GM21723 (cell line): ENCODE measurements around the gene LZTR1.
"Not testable (repeated sequence)": the region's sequence is repeated elsewhere in the genome, so short reads cannot be mapped to it uniquely, and the experiment has no call there.

ENCODE experiments used
- ATAC-seq: cut with Tn5 transposase; IDR thresholded peaks from one replicate; pipeline ENCODE4 v1.9.1; 2021; ENCODE audit warnings: mild to moderate bottlenecking, moderate library complexity; ENCODE audit not compliant: unreplicated experiment

Gene LZTR1

GRCh38 chr22:21030621-21031544 lies 48.8 kb downstream of the LZTR1 start:
- ATAC-seq: no peak

DNA sequence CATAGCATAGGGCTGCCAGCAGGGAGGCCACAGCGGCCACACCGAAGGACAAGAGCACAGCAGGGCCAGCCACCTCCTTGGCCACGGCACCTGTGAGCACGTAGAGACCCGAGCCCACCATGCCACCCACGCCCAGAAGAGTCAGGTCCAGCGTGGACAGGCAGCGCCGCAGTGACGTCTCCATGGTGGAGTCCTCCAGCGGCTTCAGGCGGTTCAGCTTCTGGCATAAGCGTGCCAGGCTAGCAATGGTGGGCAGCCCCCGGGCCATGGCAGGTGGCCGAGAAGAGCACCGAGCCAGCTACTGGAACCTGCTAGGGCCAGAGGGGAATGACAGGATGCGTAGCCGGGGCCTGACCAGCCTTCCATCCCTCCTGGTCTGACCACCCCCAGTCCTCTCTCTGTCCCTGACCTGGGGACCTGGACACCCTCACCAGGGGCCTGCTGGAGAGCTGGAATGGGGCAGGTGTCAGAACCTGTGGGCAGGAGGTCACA lies 49.5 kb downstream of the LZTR1 start:
- no peak for ATAC-seq

DNA sequence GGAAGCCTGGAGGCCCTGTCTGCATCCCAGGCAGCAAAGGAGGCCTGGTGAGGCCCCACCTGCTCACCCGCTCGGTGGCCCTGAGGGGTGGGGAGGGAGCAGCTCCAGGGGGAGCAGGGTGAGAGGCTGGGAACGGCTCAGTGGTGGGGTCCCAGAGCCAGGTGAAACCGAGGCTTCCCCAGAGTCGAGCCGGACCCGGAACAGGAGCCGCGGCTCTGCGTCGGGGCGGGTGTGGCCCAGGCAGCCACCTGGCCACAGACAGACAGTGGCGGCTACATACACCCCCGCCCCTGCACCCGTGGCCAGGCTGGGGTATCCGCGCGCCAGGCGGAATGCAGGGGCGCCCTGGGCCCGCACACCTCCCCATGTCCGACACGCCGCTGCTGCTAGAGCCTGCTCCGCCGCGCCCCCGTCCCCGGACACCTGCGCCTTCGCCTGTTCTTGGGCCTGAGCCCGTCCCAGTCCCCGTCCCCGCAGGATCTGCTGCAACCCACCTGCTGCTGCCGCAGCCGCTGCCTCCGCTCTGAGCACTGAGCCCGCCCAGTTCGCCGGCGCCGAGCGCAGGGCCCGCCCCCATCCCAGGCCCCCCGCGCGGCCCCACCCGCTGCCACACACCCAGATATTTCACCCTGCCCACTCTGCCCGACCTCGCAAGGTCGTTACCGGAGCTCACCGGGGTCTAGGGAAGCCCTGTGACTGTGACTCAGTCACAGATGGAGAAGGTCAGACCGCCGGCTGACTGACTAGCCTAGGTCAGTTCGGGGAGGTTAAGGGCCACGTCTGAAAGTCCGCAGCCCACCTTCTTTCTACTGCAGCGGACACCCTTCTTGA lies 50.2 kb downstream of the LZTR1 start, which contains the start of gene SLC7A4:
Gene SLC7A4, minus strand, starts transcription at position 525 of the 831 bp plus-strand sequence. CDS start 749 bp downstream, outside the sequence.
- ATAC-seq: no peak

GRCh38 chr22:21032868-21033688 lies 51.0 kb downstream of the LZTR1 start:
- no peak for ATAC-seq

DNA sequence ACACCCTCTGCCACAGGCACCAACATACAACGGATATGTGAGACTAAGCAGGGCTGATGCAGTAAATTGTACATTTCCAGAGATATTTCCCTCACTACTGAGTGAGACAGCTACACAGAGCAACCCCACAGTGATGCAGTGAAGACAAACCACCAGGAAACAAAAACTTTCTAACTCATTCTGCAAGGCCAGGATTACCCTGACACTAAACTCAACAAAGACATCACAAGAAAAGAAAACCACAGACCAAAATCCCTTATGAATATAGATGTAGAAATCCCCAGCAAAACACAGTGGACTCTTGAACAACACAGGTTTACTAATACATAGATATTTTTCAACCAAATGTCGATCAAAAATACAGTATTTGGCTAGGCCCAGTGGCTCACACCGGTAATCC lies 51.8 kb downstream of the LZTR1 start:
- no peak for ATAC-seq

DNA sequence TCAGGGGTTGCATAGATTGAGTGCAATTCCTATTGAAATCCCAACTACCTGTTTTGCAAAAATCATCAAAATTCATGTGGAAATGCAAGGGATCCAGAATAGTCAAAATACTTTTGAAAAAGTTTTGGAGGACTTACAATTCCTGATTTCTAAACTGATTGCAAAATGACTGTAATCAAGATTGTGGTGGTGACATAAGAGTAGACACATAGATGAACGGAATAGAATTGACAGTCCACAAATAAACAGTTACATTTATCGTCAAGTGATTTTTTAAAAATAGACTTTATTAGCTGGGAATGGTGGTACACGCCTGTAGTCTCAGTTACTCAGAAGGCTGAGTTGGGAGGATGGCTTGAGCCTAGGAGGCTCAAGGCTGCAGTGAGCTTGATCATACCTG lies 52.9 kb downstream of the LZTR1 start:
- no peak for ATAC-seq

- no peak for ATAC-seq
Observed at GRCh38 chr22:21038405-21038804, 56.3 kb downstream of the LZTR1 start.

GRCh38 chr22:21039158-21039557 lies 57.1 kb downstream of the LZTR1 start:
- ATAC-seq: not testable (repeated sequence)

DNA sequence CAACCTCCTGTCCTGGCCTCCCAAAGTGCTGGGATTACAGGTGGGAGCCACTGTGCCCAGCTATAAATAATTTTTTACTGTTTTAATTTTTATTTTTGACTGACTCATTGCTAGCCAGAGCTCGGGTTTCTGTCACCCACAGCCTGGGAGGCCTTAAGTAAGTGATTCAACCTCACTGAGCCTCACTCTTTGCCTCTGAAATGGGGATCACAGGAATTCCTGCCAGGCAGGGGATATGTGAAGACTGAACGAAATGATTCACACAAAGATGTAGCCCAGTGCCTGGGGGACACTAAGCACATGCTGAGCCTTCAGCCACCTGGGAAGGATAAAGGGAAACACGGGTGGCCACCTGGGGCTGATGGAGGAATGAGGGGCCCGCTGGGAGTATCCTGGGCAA lies 59.8 kb downstream of the LZTR1 start:
- ATAC-seq: no peak

DNA sequence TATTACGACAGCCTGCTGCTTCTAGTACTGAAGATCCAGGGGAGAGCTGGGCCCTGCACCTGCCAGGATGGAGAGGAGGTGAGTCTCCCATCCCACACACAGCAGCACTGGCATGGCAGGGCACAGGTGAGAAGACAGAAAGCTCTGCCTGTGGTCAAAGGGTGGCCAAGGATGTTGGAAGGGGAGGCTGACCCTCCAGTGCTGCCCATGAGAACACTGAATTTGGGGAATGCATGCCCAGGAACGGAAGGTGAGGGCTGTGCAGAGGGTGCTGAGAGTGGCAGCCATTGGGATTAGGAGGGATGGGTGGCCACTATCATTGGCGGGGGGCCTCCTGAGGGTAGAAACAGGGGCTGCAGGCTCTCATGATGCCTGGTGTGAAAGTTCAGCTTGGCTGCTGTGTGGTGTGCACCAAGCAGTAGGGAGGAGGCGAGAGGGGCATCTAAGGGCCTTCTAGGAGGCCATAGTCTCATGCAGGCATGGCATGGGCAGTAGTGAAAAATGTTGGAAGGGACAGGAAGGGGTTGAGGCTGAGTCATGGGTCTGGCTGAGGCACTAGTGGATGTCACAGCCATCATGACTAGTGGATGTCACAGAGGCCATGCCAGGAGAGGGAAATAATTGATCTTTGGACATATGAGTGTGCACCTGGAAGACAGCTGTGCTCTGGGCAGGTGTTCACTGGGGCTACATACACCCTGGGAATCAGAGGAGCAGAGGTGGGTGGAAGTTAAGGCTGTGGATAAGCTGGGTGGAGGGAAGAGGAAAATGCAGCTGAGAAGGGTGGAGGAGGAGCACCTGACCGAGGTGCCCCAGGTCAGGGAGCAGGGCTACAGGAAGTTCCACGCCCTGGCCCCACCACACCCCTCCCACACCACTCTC lies 61.1 kb downstream of the LZTR1 start:
- no peak for ATAC-seq

DNA sequence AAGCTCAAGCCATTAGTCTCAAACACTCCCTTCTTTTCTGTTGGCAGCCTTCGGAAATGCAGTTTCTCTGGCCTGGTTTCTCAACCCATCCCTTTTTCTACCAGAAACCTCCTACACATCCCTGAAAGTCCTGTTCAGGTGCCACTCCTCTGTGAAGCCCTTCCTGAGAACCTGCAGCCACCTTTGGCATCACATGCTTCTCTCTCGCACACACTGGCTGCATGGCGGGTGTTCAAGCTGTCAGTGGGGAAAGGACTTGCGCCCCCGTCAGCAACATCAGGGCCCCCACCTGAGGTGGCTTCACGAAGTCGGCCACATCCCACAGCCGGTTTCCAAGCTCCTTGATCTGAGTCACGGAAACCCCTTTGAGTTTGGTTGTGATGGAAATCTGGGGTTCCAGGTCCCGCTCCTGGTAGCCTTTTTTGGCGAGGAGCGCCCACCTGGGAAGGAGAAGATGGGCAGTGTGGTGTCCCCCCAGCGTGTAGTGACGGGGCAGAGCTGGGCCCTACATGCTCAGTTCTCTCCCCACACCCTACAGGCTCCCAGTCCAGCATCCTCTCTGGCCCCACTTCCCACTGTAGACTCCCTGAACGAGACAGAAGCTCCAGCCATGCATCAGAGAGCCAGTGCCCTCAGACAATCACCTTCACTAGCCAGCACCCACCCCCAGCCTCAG lies 61.9 kb downstream of the LZTR1 start:
- ATAC-seq: no peak

DNA sequence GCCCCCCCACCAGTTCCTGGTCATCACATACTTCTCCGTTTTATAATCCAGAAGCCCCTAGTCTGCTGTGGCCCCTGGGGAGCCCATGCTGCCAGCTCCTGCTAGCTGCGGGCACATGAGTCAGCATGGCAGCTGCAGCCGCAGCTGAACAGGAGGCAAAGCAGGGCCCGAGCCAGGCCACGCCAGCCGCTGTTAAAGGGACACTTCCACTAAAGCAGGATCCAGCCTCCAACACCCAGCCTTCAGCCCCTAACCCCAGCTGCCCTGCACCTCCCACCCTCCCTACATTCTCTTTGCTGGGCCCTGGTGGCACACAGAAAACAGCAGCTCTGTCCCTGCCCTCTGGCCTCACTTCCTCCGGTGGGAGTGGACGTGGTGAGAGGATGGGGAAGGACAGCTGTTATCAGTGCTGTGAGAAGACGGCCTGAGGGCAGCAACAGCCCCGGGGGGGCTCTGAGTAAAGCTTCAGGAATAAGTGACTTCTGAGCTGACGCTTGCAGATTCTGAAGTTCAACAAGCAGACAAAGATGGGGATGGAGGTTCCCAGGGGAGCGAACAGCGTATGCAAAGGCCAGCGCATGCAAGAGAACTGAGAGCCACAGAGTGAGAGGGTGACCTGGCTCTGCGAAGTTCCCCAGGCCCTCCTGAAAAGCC lies 63.0 kb downstream of the LZTR1 start:
- no peak for ATAC-seq

GRCh38 chr22:21045585-21046294 lies 63.6 kb downstream of the LZTR1 start, which contains the start of gene LRRC74B:
Gene LRRC74B (plus strand): TSS chr22:21045946. CDS start chr22:21045987, 41 bp downstream.
- ATAC-seq: no peak

GRCh38 chr22:21047035-21047661 lies 65.1 kb downstream of the LZTR1 start:
- no peak for ATAC-seq

GRCh38 chr22:21047730-21048129 lies 65.6 kb downstream of the LZTR1 start:
- no peak for ATAC-seq

GRCh38 chr22:21048448-21048847 lies 66.4 kb downstream of the LZTR1 start:
- not testable (repeated sequence) for ATAC-seq
